GM21390 (cell line): Measurements from ENCODE around the gene TBX5.

Source experiments
- ATAC-seq: cut with Tn5 transposase; IDR thresholded peaks from one replicate; pipeline ENCODE4 v1.9.1; 2021; ENCODE audit not compliant: unreplicated experiment

TBX5 gene

DNA sequence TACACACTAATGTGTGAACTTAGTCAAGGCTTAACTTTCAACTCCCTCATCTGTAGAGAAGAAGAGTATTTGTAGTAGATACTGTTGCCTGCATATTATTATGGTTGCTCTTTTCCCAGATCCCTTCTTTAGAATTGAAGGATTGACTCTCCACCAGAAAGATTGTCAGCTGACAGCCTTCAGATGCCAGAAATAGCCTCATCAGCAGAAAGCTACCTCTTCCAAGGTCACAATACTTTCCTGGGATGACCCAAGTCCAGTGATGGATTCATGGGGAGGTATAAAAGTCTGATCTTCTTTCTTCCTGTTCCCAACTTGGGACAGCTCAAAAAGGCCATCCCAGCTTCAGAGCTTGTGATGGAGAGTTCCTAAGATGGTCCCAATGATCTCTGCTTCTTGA, 78.2 kb downstream of the TBX5 start:
- ATAC-seq: no peak

DNA sequence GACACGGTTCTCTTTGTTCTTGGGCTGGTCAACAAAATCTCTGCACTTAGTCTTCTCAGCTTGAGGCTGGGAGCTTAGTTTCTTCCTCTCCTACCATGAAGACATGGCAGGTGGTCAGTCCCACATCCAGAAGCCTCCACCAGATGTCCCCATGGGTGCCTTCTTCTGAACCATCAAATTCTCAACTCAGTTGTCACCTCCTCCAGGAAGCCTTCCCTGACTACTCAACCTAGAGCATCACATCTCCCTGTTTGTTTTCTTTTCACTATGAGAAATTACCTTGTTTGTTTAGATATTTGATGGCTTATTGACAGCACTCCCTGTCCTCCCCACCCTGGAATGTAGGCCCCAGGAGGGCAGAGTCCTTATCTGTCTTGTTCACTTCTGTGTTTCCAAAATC, 84.4 kb downstream of the TBX5 start:
- no peak for ATAC-seq

DNA sequence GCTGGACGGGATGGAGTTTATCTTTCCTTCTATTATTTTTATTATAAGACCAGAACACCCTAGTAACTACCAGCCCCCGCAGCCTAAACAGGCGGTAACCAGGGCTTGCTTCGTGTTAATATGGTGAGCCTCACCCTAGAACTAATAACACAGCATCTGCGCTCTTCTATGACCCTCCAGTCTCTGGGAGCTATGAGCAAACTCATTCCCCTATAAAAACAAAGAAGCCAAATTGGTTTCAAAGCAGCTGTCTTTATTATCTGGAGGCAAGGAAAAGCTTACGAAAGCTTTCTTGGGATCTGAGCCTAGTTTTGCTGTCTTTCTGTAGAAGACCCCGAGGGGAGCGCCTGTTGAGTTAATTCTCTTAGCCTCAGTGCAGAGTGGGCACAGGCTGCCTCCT, 85.0 kb downstream of the TBX5 start:
- no peak for ATAC-seq

DNA sequence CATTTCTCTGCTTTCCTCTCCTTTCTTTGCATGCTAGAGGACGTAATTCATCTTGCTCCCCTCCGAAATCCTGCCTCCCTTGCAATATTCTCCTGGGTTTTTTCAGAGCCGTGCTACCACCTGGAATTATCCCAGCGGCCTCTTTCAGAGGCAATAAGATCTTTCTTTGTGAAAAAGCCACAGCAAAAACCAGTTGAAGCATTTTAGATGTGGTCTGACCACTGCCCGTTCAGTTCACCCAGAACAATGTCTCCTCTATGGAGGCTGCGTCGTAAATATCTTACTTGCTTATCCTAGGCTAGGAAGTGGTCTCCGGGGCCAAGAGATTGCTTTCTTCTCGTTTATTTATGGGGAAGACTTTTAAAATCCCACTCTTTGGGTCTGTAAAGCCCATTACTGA, 85.8 kb downstream of the TBX5 start:
- ATAC-seq: no peak

DNA sequence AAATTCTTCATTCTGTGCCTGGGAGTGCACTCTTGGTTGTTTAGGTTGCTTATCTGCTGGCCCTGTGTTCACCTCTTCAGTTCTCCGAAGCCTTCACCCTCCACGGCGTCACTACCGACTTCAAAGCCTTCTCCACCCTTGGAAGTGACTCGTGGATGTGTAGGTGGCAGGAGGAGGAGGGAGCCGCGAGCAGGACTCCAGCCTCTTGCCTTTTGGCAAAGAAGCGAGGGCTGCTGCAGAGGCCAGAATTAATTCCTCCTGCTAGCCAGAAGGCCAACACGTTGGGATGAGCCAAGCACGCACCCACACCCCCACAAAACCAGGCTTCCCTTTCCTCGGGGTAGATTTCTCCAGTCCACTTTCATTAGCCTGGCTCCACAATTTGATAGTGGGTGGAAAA, 86.5 kb downstream of the TBX5 start:
- ATAC-seq: no peak

DNA sequence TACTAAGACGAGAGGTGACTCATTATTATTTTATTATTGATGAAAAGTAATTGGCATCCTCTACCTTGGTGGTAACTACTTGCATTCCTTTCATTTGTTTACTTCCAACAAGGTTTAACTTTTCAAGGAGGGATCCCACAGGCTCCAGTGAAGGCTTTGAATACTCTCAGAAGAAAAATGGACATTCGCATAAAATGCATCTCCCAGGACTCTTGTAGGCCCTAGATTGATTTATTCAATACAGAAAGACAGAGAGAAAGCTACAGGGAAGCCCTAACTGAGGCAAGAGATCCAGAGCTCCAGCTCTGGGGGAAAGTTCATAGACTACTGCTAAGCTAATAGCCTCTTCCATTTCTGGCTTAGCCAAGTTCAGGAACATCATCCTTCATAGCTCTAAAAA, 87.0 kb downstream of the TBX5 start:
- ATAC-seq: no peak

DNA sequence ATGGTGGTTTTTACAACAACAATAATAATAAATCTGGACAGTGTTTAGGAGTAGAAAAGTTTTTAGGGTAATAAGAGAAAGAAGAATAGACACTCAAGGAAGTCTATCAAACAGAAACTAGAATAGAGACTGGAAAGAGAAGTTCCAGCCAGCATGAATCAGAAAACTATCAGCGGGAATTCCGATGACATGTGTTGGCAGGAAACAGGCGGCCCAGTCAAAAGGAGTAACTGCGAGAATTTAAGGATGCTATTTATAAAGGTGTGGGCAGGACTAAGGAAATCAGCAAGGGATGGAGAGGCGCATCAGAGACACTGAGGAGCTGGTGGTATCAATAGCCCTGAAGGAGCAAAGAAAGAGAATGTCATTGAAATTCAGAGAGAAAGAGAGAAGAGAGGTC, 89.9 kb downstream of the TBX5 start:
- ATAC-seq: no peak

DNA sequence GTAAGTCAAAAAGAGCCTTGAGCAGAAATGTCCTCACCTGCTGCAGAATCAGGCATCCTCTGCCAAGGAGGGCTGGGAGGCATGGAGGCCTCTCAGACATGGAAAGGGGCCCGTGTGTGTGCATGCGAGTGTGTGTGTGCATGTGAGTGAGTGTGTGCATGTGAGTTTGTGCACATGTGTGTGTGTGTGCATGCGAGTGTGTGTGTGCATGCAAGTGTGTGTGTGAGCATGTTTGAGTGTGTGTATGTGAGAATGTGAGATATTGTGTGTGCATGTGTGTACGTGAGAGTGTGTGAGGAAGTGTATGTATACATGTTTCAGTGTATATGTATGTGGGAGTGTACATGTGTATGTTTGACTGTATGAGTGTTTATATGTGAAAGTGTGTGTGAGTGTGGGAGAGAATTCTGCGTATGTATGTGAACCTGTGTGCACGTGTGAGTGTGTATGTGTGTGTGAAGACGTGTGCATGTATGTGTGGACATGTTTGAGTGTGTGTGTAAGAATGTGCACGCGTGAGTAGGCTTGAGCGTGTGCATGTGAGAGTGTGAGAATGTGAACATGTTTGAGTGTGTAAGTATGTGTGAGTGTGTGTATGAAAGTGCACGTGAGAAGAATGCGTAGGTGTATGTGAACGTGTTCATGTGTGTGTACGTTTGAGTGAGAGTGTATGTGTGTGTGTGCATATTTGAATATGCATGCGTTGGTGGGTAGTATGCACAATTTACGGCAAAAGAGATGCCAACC, 90.8 kb downstream of the TBX5 start:
- no peak for ATAC-seq

DNA sequence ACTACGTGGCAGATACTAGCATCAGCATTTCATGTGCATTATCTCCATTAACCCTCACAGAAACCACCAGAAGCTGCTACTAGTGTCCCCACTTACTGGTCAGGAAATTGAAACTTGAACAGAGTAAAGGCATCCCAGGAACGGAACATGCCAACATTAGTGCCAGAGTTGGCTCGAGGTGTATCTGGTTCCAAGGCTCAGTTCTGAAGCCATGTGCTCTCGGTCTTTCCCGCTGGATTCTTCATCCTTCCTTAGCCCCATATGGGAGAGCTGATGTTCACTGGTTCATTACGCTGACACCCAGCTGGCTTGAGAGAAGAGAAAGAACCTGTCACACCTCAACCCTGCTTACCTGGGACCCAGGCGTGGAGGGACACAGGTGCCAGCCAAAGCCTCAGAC, 91.5 kb downstream of the TBX5 start:
- no peak for ATAC-seq

DNA sequence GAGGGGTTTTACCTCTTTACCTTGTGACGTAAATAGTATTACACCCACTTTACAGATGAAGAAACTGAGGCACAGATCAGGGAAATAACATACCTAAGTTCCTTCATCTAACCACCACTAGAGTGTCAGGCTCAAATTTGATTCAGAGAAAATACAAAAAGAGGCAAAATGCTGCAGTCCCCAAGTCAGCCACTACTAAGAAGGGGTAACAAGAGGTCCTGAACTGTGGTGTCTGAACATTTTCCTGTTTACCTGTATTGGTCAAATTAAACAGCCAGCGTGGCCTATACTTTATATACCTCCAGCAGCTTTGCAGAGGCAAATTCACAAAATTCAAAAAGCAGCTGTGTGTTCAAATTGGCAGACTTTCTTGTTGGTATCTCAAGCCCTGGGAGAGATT, 92.0 kb downstream of the TBX5 start:
- ATAC-seq: no peak

DNA sequence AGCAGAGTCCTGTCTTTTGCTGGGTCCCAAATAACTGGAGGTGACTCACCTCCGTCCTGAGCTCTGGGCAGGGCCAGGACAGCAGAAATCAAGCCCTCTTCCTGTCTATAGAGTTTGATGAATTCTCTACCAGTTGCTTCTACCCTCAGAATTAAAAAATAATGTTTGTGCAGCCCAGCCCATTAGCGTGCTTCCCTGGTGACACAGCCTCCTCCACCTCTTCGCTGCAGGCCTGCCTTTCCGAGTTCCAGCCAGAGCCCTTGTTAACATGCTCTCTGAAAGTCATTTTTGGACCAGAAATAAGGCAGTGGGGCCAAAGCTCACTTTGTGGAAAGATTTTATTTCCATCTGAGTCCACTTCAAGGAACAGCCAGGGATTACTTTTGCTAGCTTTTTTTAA, 94.0 kb downstream of the TBX5 start:
- no peak for ATAC-seq

DNA sequence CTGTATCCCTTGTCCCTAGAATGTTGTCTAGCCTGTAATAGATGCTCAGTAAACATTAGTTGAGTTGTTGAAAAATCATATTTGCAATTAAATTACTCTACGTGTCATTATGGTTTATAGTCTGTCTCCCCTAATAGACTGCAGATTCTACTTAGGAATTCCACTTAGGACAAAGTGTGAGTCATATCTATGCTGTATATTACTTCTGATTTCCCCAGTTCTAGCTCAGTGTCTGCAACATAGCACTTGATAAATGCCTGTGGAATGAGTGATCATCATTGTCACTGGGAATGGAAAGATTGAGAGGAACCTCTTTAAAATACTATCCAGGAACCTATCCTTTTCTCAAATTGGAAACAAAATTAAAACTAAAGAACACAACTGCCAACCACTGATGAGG, 99.3 kb downstream of the TBX5 start:
- no peak for ATAC-seq

DNA sequence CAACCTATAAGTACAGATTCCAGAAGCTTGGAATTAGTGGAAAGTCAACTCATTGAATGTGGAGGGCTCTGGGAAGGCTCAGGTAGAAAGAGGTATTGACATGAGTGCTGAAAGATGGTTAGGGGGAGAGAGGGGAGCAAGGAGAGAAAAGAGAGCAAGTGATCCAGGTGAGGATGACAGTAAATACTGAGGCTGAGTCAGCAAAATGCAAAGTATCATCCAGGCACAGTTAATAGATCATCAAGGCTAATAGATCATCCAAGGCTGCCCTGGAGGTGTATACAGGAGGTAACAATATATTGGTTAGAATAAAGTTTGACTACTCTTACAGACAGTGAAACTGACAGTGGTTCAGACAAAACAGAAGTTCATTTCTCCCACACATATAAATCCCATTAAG, 100.5 kb downstream of the TBX5 start:
- no peak for ATAC-seq
